Ovary (tissue), 3 donors: Measurements from ENCODE around the gene CARM1.

Source experiments
- CTCF ChIP-seq, 3 donors: fragments of 450-650 bp in 2 of 3; fragments of 200-600 bp in 1 of 3; IDR thresholded peaks; one replicate each; pipeline versions ENCODE4 v1.5.1 to v1.8.0; 2016 to 2022; ENCODE audit warnings: antibody characterized with exemption in 3 of 3, mild to moderate bottlenecking in 1 of 3
- EP300 ChIP-seq: sonication (generic); formaldehyde crosslinking; IDR thresholded peaks from one replicate; pipeline ENCODE4 v1.6.1; 2017; ENCODE audit warnings: antibody characterized with exemption
- POLR2A ChIP-seq: fragments of 450-650 bp; IDR thresholded peaks from one replicate; pipeline ENCODE4 v1.6.1; 2017; ENCODE audit warnings: antibody characterized with exemption, mild to moderate bottlenecking, moderate library complexity
- donor health status: DM: no; HTN: no; CAD: no.

DNA sequence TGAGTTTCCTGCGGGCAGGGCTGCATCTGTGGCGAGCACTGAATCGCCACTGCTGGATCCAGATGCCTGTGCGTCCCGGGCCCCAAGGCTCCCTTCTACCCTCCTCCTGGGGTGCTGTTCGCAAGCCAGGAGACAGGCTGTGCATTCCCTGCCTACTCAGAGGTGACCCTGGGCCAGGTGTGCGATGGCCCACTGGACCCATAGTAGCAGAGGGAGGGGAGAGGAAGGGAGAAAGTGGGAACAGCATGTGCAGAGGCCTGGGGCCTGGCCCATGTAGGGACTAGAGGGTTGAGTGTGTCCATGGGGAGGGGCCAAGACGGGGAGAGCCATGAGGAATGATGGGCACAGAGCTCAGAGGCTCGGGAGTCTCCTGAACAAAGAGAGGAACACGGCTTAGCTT lies 27.3 kb downstream of the CARM1 start:
- TF ChIP-seq CTCF (IDR thresholded peaks at IDR 0.05) (no peak), POLR2A (no peak), EP300 (no peak)
